DOHH2 (cell line): Measurements from ENCODE around the gene DNAAF5.

Experiments used
- H3F3A ChIP-seq: fragments of 200-600 bp; sonication (generic), shearing (Covaris generic); 2 replicates; pipeline ENCODE4 v1.6.0; 2016; ENCODE audit warnings: antibody characterized with exemption, mild to moderate bottlenecking; ENCODE audit not compliant: control insufficient read depth, insufficient read depth
- H3K27ac ChIP-seq: fragments of 200-600 bp; sonication (generic); 2 replicates; pipeline ENCODE4 v1.5.1; 2014; ENCODE audit warnings: low read depth, mild to moderate bottlenecking, low read length, moderate library complexity
- H3K27me3 ChIP-seq: fragments of 200-600 bp; sonication (generic); 2 replicates; pipeline ENCODE4 v1.6.1; 2014; ENCODE audit warnings: mild to moderate bottlenecking, low read length, mixed read lengths; ENCODE audit not compliant: control insufficient read depth
- H3K36me3 ChIP-seq: fragments of 200-600 bp; sonication (generic); 2 replicates; pipeline ENCODE4 v1.6.1; 2014; ENCODE audit warnings: mild to moderate bottlenecking, low read length, moderate library complexity, mixed read lengths; ENCODE audit not compliant: control insufficient read depth
- H3K4me1 ChIP-seq: fragments of 200-600 bp; sonication (generic); 2 replicates; pipeline ENCODE4 v1.6.1; 2014; ENCODE audit warnings: mild to moderate bottlenecking, low read length, mixed read lengths; ENCODE audit not compliant: control insufficient read depth
- H3K4me2 ChIP-seq: fragments of 200-600 bp; sonication (generic); 2 replicates; pipeline ENCODE4 v1.6.0; 2014; ENCODE audit warnings: mild to moderate bottlenecking, low read length, moderate library complexity
- H3K4me3 ChIP-seq: fragments of 200-600 bp; sonication (generic); 2 replicates; pipeline ENCODE4 v1.5.1; 2014; ENCODE audit warnings: mild to moderate bottlenecking, low read length, mixed read lengths
- H3K79me2 ChIP-seq: fragments of 200-600 bp; sonication (generic); 2 replicates; pipeline ENCODE4 v1.6.1; 2014; ENCODE audit warnings: mild to moderate bottlenecking, low read length, mixed read lengths; ENCODE audit not compliant: control insufficient read depth
- H3K9me2 ChIP-seq: fragments of 200-600 bp; sonication (generic); replicated peaks from 2 replicates; pipeline ENCODE4 v1.6.1; 2014; ENCODE audit warnings: mild to moderate bottlenecking, low read length, mixed read lengths; ENCODE audit not compliant: control insufficient read depth
- H3K9me3 ChIP-seq: fragments of 200-600 bp; sonication (generic); 2 replicates; pipeline ENCODE4 v1.6.1; 2014; ENCODE audit warnings: antibody characterized with exemption, low read length, mixed read lengths; ENCODE audit not compliant: control insufficient read depth, insufficient read depth
- H4K20me1 ChIP-seq: fragments of 200-600 bp; sonication (generic); 2 replicates; pipeline ENCODE4 v1.6.0; 2014; ENCODE audit warnings: low read depth, mild to moderate bottlenecking, antibody characterized with exemption, low read length, moderate library complexity; ENCODE audit not compliant: control insufficient read depth, insufficient read depth
- EZH2phosphoT487 ChIP-seq: fragments of 200-600 bp; sonication (generic); IDR thresholded peaks from 2 replicates; pipeline ENCODE4 v1.6.1; 2017; ENCODE audit warnings: borderline replicate concordance, mild to moderate bottlenecking, antibody characterized with exemption, low read length, moderate library complexity, mixed read lengths
- TF ChIP-seq, protein P1 (sequence below): fragments of 200-600 bp; sonication (generic); IDR thresholded peaks from one replicate; pipeline ENCODE4 v1.5.1; 2014; ENCODE audit warnings: antibody characterized with exemption, mild to moderate bottlenecking, low read depth, low read length; ENCODE audit not compliant: poor library complexity, severe bottlenecking

Gene DNAAF5

DNA sequence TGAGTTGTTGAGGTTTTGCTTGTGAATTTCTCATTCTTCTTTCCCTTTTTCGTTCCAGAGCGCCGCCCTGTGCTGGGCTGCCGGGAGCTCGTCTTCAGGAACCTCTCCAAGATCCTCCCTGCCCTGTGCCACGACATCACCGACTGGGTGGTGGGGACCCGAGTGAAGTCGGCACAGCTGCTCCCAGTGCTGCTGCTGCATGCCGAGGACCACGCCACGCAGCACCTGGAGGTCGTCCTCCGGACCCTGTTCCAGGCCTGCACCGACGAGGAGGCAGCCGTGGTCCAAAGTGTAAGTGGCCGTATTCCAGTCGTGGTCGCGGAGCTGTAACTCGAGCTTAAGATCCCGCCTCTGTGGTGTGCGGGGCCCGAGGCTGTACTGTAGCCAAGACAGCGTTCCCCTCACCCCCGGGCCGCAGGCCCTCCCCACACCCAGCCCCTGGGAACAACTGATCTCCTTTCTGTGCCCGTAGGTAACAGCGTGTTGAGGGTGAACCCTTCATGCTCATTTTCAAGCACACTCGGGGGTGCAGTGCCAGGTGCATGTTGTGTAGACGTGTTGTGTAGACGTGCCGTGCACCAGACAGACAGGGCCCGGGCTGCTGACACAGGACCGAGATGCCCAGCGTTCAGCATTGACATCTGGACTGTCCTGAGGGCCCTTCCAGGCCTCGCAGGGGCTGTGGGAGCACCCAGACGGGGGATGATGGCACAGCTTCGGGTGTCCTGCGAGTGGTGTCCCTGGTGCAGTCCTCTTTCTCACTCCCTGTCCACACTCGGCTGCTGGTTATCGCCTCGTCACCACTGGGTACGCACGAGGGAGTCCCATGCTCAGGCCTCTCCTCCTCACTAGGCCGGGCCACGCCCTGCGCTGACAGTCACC, 28.3 kb downstream of the DNAAF5 start:
- Histone ChIP-seq H3F3A (no peaks in the 10 kb centered on the region), H3K4me1 (no peaks in the 10 kb centered on the region), H3K36me3 (peaks cover 80% of the 10 kb centered on the region), H3K9me3 (no peaks in the 10 kb centered on the region), H3K4me2 (no peak overlapping the region), H3K4me3 (no peak overlapping the region), H3K27ac (no peak overlapping the region), H4K20me1 (no peaks in the 10 kb centered on the region), H3K79me2 (peaks cover 9% of the 10 kb centered on the region), H3K27me3 (no peaks in the 10 kb centered on the region), H3K9me2 (no peaks in the 10 kb centered on the region)
- no peak for TF ChIP-seq EZH2phosphoT487
- TF ChIP-seq, protein P1, sequence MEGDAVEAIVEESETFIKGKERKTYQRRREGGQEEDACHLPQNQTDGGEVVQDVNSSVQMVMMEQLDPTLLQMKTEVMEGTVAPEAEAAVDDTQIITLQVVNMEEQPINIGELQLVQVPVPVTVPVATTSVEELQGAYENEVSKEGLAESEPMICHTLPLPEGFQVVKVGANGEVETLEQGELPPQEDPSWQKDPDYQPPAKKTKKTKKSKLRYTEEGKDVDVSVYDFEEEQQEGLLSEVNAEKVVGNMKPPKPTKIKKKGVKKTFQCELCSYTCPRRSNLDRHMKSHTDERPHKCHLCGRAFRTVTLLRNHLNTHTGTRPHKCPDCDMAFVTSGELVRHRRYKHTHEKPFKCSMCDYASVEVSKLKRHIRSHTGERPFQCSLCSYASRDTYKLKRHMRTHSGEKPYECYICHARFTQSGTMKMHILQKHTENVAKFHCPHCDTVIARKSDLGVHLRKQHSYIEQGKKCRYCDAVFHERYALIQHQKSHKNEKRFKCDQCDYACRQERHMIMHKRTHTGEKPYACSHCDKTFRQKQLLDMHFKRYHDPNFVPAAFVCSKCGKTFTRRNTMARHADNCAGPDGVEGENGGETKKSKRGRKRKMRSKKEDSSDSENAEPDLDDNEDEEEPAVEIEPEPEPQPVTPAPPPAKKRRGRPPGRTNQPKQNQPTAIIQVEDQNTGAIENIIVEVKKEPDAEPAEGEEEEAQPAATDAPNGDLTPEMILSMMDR = no peak

DNA sequence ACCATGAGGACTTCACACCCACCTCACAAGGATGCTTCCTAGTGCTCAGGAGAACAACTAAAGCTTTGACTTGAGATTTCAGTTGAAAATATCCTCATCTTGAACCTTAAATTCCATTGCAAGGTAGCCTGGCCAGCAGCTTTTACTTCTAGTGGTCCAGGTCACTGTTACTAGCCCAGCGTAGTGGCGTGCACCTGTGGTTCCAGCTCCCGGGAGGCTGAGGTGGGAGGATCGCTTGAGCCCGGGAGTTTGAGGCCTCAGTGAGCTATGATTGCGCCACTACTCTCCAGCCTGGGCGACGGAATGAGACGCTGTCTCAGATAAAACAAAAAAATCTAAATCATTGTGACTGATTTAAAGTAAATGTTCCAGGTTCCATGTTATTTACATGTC, 28.9 kb downstream of the DNAAF5 start:
- TF ChIP-seq EZH2phosphoT487 = no peak
- TF ChIP-seq, protein P1 = no peak
- Histone ChIP-seq H3K9me3 (no peaks in the 10 kb centered on the region), H3K36me3 (peaks cover 81% of the 10 kb centered on the region), H3K9me2 (no peaks in the 10 kb centered on the region), H3K4me1 (no peaks in the 10 kb centered on the region), H4K20me1 (no peaks in the 10 kb centered on the region), H3K79me2 (peaks cover 3% of the 10 kb centered on the region), H3K4me3 (no peak overlapping the region), H3K27me3 (no peaks in the 10 kb centered on the region), H3F3A (no peaks in the 10 kb centered on the region), H3K4me2 (no peak overlapping the region), H3K27ac (no peak overlapping the region)

DNA sequence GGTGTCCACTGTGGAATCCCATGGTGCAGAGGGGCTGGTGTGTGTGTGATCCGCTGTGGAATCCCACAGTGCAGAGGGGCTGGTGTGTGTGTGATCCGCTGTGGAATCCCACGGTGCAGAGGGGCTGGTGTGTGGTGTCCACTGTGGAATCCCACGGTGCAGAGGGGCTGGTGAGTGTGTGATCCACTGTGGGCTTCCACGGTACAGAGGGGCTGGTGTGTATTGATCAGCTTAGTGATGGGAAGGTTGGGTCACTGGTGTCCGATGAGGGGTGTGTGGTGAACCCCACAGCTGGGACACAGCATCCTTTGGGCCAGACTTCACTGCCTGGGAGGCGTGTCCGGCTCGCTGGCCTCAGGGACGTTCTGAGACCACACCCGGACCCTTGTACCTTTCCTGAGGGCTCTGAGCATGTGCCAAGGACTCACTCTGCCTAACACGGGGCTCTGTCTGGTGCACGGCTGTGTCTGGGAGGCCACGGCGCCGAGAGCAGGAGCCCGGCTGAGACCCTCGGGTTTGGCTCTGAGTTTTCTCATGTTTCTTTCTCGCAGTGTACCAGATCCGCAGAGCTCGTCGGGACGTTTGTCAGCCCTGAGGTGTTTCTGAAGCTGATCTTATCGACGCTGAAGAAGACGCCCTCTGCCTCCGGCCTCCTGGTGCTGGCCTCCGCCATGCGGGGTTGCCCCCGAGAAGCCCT, 29.9 kb downstream of the DNAAF5 start:
- Histone ChIP-seq H3K4me3 (no peak overlapping the region), H3K79me2 (no peaks in the 10 kb centered on the region; the same call in 1 of the 2 replicates), H3K9me3 (no peaks in the 10 kb centered on the region), H4K20me1 (no peaks in the 10 kb centered on the region), H3K9me2 (no peaks in the 10 kb centered on the region), H3F3A (no peaks in the 10 kb centered on the region), H3K36me3 (peaks cover 81% of the 10 kb centered on the region), H3K4me1 (no peaks in the 10 kb centered on the region), H3K4me2 (no peak overlapping the region), H3K27me3 (no peaks in the 10 kb centered on the region), H3K27ac (no peak overlapping the region)
- TF ChIP-seq, protein P1 = no peak
- TF ChIP-seq EZH2phosphoT487 = no peak
